T1000 (cell line): Measurements from ENCODE around the gene OSBPL7.
"Not testable (repeated sequence)": the region's sequence is repeated elsewhere in the genome, so short reads cannot be mapped to it uniquely, and the experiment has no call there.

Experiments used
- DNase-seq: peaks from one replicate; lab custom pipeline; 2025; ENCODE audit warnings: mixed read lengths; lab: John Stamatoyannopoulos, UW

OSBPL7 gene

GRCh38 chr17:47806026-47806912, 15.3 kb downstream of the OSBPL7 start:
- DNase-seq, result no peak

GRCh38 chr17:47804461-47804860, 17.1 kb downstream of the OSBPL7 start:
- DNase-seq, result no peak

GRCh38 chr17:47803751-47804150, 17.8 kb downstream of the OSBPL7 start:
- DNase-seq, result no peak

GRCh38 chr17:47803201-47803600, 18.4 kb downstream of the OSBPL7 start:
- DNase-seq, result no peak

GRCh38 chr17:47802341-47803022, 19.1 kb downstream of the OSBPL7 start:
- DNase-seq, result peak; percentile 16

GRCh38 chr17:47801906-47802305, 19.7 kb downstream of the OSBPL7 start:
- no peak for DNase-seq

- DNase-seq, result no peak
These were observed 20.3 kb downstream of the OSBPL7 start for GRCh38 chr17:47801176-47801765.

- no peak for DNase-seq
These were observed 20.9 kb downstream of the OSBPL7 start for GRCh38 chr17:47800686-47801085.

GRCh38 chr17:47797797-47798196, 23.8 kb downstream of the OSBPL7 start:
- no peak for DNase-seq

GRCh38 chr17:47792979-47793378, 28.6 kb downstream of the OSBPL7 start:
- no peak for DNase-seq

GRCh38 chr17:47792457-47792856, 29.1 kb downstream of the OSBPL7 start:
- no peak for DNase-seq

GRCh38 chr17:47791025-47791424, 30.6 kb downstream of the OSBPL7 start:
- DNase-seq, result no peak

GRCh38 chr17:47789611-47790561, 31.7 kb downstream of the OSBPL7 start:
- no peak for DNase-seq

- peak; percentile 10 for DNase-seq
These were observed 36.0 kb downstream of the OSBPL7 start for GRCh38 chr17:47785538-47786123.

- no peak for DNase-seq
These were observed 40.2 kb downstream of the OSBPL7 start for GRCh38 chr17:47781397-47781796.

- DNase-seq, result no peak
These were observed 43.4 kb downstream of the OSBPL7 start for GRCh38 chr17:47778184-47778635.

- no peak for DNase-seq
These were observed 45.0 kb downstream of the OSBPL7 start for GRCh38 chr17:47776330-47777197.

- DNase-seq, result no peak
These were observed 46.5 kb downstream of the OSBPL7 start for GRCh38 chr17:47774987-47775580.

- DNase-seq, result no peak
These were observed 47.3 kb downstream of the OSBPL7 start for GRCh38 chr17:47774331-47774730.

GRCh38 chr17:47773649-47774048, 47.9 kb downstream of the OSBPL7 start:
- DNase-seq, result not testable (repeated sequence)
